Activated CD4-positive, alpha-beta T cell treated with anti-CD3 and anti-CD28 coated beads, Interleukin-2, Interleukin-4, amounts not matched to agents 100 ng/mL and 50 ng/mL, durations not matched to agents 16 hours and 8 hours (primary cell): Measurements from ENCODE around the gene FABP6.
"Not testable (repeated sequence)": the region's sequence is repeated elsewhere in the genome, so short reads cannot be mapped to it uniquely, and the experiment has no call there.

ENCODE experiments used
- DNase-seq: peaks from one replicate; pipeline ENCODE4 v3.0.0-alpha.2; 2020; ENCODE audit warnings: low spot score

FABP6 gene

GRCh38 chr5:160229190-160229742, at the start of gene FABP6:
TSS of gene FABP6 (plus strand) at chr5:160229506. CDS start at chr5:160229558, 52 bp downstream.
- DNase-seq = no peak

GRCh38 chr5:160180931-160181330, 48.4 kb upstream of the FABP6 start:
- no peak for DNase-seq

GRCh38 chr5:160181965-160182622, 47.2 kb upstream of the FABP6 start:
- no peak for DNase-seq

- DNase-seq = no peak
These were observed 46.2 kb upstream of the FABP6 start for GRCh38 chr5:160183075-160183474.

- no peak for DNase-seq
These were observed 43.5 kb upstream of the FABP6 start for GRCh38 chr5:160185626-160186360.

- no peak for DNase-seq
These were observed 42.8 kb upstream of the FABP6 start for GRCh38 chr5:160186480-160186879.

- DNase-seq = no peak
These were observed 42.2 kb upstream of the FABP6 start for GRCh38 chr5:160187091-160187490.

GRCh38 chr5:160188141-160189015, 40.9 kb upstream of the FABP6 start:
- DNase-seq = no peak

GRCh38 chr5:160192424-160192823, 36.9 kb upstream of the FABP6 start:
- no peak for DNase-seq

- DNase-seq = not testable (repeated sequence)
These were observed 36.2 kb upstream of the FABP6 start for GRCh38 chr5:160193076-160193475.

- not testable (repeated sequence) for DNase-seq
These were observed 35.5 kb upstream of the FABP6 start for GRCh38 chr5:160193790-160194189.

GRCh38 chr5:160197341-160198144, 31.8 kb upstream of the FABP6 start:
- DNase-seq = no peak

- DNase-seq = no peak
These were observed 31.2 kb upstream of the FABP6 start for GRCh38 chr5:160198146-160198545.

GRCh38 chr5:160198841-160199409, 30.4 kb upstream of the FABP6 start:
- no peak for DNase-seq

GRCh38 chr5:160199410-160199911, 29.8 kb upstream of the FABP6 start:
- peak; percentile 69 for DNase-seq

- DNase-seq = no peak
These were observed 22.2 kb upstream of the FABP6 start for GRCh38 chr5:160207061-160207460.

GRCh38 chr5:160209917-160210316, 19.4 kb upstream of the FABP6 start:
- no peak for DNase-seq

- DNase-seq = no peak
These were observed 18.7 kb upstream of the FABP6 start for GRCh38 chr5:160210606-160211005.

- DNase-seq = no peak
These were observed 18.0 kb upstream of the FABP6 start for GRCh38 chr5:160211352-160211751.

- no peak for DNase-seq
These were observed 15.8 kb upstream of the FABP6 start for GRCh38 chr5:160213537-160213936.

GRCh38 chr5:160219356-160219755, 9.9 kb upstream of the FABP6 start:
- DNase-seq = no peak
